Measurements from ENCODE around the gene LYL1.

LYL1 gene

DNA sequence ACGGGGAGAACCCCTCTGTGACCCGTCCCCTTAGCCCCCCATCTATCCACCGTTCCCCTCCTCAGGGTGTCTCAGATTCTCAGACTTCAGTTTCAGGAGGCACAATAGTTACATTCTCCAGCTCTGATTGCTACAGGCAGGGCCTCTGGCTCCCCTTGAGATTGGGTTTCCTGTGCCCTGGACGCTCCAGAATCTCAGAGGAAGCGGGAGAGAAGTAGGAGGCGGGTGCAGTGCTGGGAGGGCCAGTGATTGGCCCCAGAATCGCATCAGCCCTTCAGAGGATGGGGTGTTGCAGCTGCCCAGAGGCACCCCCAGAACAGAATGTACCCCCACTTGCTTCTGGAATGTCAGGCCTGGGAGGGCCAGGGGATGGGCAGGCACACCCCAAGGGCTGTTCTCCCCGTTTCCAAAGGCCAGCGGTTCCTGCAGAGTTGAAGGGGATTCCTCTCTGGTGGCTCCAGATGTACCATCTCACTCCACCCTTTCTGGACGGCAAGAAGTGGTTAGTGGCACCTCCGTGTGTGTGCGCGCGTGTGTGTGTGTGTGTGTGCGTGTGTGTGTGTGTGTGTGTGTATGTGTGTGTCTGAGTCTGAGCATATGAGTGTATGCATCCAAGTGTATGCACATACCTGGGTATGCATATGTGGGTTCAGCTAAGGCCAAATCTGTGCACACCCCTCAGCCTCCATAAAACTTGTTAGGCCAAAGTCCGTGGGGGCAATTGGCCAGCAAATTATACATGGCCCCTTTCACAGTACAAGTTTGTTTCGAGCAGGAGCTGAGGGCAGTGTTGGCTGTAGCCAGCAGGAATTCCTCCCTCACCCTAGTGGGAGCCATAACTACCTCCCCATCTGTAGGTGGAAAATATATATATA lies 35.5 kb downstream of the LYL1 start:
- DNase-seq (ENCODE audit: low read depth) = no peak
- TF ChIP-seq, protein P1, sequence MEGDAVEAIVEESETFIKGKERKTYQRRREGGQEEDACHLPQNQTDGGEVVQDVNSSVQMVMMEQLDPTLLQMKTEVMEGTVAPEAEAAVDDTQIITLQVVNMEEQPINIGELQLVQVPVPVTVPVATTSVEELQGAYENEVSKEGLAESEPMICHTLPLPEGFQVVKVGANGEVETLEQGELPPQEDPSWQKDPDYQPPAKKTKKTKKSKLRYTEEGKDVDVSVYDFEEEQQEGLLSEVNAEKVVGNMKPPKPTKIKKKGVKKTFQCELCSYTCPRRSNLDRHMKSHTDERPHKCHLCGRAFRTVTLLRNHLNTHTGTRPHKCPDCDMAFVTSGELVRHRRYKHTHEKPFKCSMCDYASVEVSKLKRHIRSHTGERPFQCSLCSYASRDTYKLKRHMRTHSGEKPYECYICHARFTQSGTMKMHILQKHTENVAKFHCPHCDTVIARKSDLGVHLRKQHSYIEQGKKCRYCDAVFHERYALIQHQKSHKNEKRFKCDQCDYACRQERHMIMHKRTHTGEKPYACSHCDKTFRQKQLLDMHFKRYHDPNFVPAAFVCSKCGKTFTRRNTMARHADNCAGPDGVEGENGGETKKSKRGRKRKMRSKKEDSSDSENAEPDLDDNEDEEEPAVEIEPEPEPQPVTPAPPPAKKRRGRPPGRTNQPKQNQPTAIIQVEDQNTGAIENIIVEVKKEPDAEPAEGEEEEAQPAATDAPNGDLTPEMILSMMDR (IDR thresholded peaks at IDR 0.05; ENCODE audit: low read depth, low read length, missing control alignments) = no peak
- no peak overlapping the region for H3K4me3 ChIP-seq (ENCODE audit: low read depth, low read length)

DNA sequence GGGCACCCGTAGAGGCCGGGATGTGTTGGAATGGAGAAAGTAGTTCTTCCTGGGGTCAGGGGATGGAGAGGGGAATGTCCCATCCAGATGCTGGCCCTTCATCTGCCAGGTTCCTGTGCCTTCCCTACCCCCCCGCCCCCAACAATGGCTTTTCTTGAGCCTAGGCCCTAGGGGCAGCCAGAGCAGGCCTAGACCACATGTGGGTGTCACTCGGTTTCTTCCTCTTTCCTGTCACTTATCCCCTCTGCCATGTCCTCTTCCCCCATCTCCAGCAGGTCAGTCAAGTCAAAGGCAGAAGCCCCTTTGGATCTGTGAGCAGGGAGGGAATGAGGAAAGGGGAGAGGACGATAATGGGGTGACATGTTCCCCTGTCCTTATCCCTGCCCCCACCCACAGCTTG lies 36.4 kb downstream of the LYL1 start:
- TF ChIP-seq, protein P1 (IDR thresholded peaks at IDR 0.05; ENCODE audit: low read depth, low read length, missing control alignments) = no peak
- H3K4me3 ChIP-seq (ENCODE audit: low read depth, low read length) = no peak overlapping the region
- no peak for DNase-seq (ENCODE audit: low read depth)

DNA sequence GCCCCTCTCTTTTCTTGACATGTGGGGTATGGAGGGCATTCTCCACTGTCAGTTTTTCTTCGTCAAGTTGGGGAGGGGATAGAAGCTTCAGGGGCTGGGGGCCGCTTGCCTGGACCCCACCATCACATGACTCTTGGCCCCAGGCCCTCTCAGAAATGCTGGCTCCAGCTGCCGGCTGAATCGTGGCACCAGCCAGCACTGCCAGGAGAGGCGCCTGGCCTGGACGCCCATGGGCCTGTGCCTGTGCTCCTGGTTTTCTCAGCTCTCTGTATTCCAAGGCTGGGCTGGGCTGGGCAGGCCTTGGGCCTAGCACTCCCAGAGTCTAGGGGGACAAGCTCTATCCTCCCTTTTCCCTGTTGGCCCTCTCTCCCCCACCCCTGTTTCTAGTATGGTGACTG lies 38.6 kb downstream of the LYL1 start:
- no peak overlapping the region for H3K4me3 ChIP-seq (ENCODE audit: low read depth, low read length)
- TF ChIP-seq, protein P1 (IDR thresholded peaks at IDR 0.05; ENCODE audit: low read depth, low read length, missing control alignments) = no peak
- no peak for DNase-seq (ENCODE audit: low read depth)

DNA sequence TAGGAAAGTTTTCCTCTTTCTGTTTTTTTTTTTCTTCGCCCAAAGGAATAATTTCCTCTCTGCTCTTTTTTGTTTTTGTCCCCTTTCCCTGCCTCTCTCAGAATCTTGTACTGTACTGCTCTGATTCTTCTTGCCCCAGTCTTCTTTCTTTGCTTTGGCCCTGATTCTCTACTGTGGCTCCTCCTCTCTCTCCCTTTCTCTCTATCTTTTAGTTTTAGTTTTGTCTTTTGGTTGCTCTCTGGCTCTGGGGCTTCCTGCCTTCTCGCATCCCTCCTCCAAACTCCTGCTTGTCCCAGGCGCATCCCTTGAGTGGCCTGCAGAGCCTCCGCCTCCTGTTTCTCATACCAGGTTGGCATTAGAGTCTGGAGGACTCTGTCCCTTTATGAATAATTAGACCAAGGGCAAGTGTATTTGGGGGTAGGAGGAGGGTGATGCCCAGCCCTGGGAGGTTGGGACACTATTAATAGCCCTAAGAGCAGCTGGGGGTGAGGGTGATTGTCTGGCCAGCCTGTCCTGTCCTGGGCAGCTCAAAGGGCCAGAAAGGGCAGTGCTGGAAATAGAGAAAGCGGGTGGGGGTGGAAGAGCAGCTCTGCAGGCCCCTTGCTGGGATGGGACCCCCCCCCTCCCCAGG lies 39.1 kb downstream of the LYL1 start:
- no peak for DNase-seq (ENCODE audit: low read depth)

DNA sequence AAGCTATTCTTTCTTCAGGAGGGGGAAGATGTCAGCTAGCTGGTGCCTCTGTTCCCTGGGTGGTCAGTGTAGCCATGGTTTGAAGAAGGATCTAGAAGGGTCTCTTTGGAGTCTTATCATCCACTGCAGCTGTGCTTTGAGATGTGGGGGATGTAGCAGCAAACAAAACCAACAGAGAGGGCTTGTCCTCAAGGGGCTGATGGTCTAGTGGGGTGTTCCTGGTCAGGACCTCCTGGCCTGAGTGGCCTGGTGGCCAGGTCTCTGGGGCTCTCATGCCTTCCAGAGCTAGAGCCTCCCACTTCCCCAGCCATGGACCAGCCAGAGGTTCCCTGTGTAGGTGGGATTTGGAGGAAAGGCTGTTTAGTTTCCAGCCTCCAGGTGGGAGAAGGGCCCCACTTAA lies 40.3 kb downstream of the LYL1 start:
- DNase-seq (ENCODE audit: low read depth) = no peak
- TF ChIP-seq, protein P1 (IDR thresholded peaks at IDR 0.05; ENCODE audit: low read depth, low read length, missing control alignments) = no peak
- H3K4me3 ChIP-seq (ENCODE audit: low read depth, low read length) = no peak overlapping the region

More for the DNA sequence above, 39.1 kb downstream of the LYL1 start:
- TF ChIP-seq, protein P1 (IDR thresholded peaks at IDR 0.05; ENCODE audit: low read depth, low read length, missing control alignments) = no peak
- H3K4me3 ChIP-seq (ENCODE audit: low read depth, low read length) = no peak overlapping the region

DNA sequence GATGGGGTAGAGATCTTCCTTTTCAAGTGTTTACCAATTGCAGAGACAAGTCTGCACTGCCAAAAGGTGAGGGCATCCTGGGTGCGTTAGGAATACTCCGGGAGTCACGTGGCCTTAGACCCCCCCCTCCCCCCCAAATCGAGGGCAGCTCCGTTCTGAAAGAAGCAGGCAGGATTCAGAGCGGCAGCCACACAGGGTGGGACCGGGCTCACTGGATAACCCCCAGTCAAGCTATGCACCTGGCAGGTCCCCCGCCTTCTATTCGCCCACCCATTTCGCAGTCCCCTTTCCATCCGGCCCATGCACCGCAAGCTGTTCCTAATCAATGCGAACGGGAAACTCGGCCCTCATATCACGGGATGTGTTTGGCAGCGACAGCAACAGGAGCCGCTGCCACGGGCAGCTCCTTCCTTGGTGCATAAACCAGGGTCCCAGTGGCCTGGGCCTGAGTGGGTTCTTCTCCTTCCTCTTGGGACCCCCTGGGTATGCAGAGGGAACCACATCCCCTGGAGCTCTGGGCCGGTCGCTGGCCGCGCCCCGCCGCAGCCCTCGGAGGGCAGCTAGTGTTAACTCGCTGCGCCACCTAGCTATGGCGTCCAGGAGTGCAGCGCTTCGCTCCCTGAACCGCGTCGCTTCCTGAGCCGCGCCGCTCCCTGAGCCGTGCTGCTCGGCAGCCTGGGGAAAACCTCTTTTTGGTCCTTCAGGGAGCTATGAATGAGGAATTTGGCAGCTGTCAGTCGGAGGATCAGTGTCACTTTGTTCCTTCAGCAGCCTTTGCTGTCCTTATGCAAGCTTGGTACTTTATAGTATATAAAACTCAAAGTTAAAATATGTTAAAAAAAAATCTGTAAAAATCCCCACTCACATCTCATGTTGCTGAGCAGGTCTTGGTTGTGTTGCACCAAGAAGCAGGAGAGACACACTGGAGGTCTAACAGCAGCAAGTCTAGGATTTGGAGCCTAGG lies 41.4 kb downstream of the LYL1 start:
- H3K4me3 ChIP-seq (ENCODE audit: low read depth, low read length) = no peak overlapping the region
- TF ChIP-seq, protein P1 (IDR thresholded peaks at IDR 0.05; ENCODE audit: low read depth, low read length, missing control alignments) = peak; percentile 94
- peak; percentile 8 for DNase-seq (ENCODE audit: low read depth)

Measured in GM12864 (cell line).